Caco-2 (cell line): ENCODE results near the gene BBOF1. TPM values are rescaled to one million over a fixed set of nuclear protein-coding genes. Genes with fewer than 3 reads are reported as not detected.
A peak's percentile ranks its signal among the peaks of the same experiment; 100 is the strongest.

Source experiments
- BruUV-seq: library from RNA; stranded (reverse); fragments of 400-500 nt; replicated peaks from 2 replicates; lab custom pipeline; 2021; lab: Mats Ljungman, UMichigan
- CTCF ChIA-PET: fragments of 300-600 bp; sonication (Branson Sonifier 250); formaldehyde crosslinking; loops from one replicate; lab custom pipeline; 2022; ENCODE audit warnings: antibody characterized with exemption; lab: Charles Lee
- POLR2A ChIA-PET: fragments of 300-600 bp; sonication (Branson Sonifier 250); formaldehyde crosslinking; loops from one replicate; lab custom pipeline; 2022; ENCODE audit warnings: antibody characterized with exemption; lab: Charles Lee
- DNase-seq, 2 experiments: peaks; one replicate each; pipeline versions ENCODE4 v3.0.0 to v3.0.0-alpha.2; 2020 to 2022
- H3K27me3 ChIP-seq: replicated peaks from 2 replicates; pipeline ENCODE4 v1.6.0; 2011; ENCODE audit warnings: low read length; ENCODE audit not compliant: control insufficient read depth, insufficient read depth
- H3K36me3 ChIP-seq: 2 replicates; pipeline ENCODE4 v1.5.1; 2011; ENCODE audit warnings: low read length; ENCODE audit not compliant: control insufficient read depth, insufficient read depth
- H3K4me1 ChIP-seq: fragments of 250-450 bp; sonication (Bioruptor Pico); 2 replicates; pipeline ENCODE4 v1.5.1; 2020; ENCODE audit warnings: mild to moderate bottlenecking
- H3K4me3 ChIP-seq: 2 replicates; pipeline ENCODE4 v1.5.1; 2011; ENCODE audit warnings: low read depth, mild to moderate bottlenecking, control low read depth, low read length
- H3K9me3 ChIP-seq: fragments of 250-450 bp; sonication (Bioruptor Pico); 2 replicates; pipeline ENCODE4 v1.5.1; 2020; ENCODE audit warnings: mild to moderate bottlenecking, moderate library complexity
- H3K27ac Mint-ChIP-seq: one replicate; pipeline ENCODE4 v1.8.0; 2022; ENCODE audit warnings: mixed read lengths; ENCODE audit not compliant: unreplicated experiment
- H3K27me3 Mint-ChIP-seq: one replicate; pipeline ENCODE4 v1.8.0; 2022; ENCODE audit warnings: mixed read lengths; ENCODE audit not compliant: insufficient read depth, unreplicated experiment
- H3K36me3 Mint-ChIP-seq: one replicate; pipeline ENCODE4 v1.8.0; 2022; ENCODE audit warnings: mild to moderate bottlenecking, mixed read lengths; ENCODE audit not compliant: insufficient read depth, unreplicated experiment
- H3K4me1 Mint-ChIP-seq: one replicate; pipeline ENCODE4 v1.8.0; 2022; ENCODE audit warnings: low read depth, mixed read lengths; ENCODE audit not compliant: unreplicated experiment
- H3K4me3 Mint-ChIP-seq: one replicate; pipeline ENCODE4 v1.8.0; 2022; ENCODE audit warnings: mild to moderate bottlenecking, moderate library complexity, mixed read lengths; ENCODE audit not compliant: unreplicated experiment
- H3K9me3 Mint-ChIP-seq: one replicate; pipeline ENCODE4 v1.8.0; 2022; ENCODE audit warnings: mixed read lengths; ENCODE audit not compliant: unreplicated experiment
- CTCF ChIP-seq, 2 experiments: fragments of 200-600 bp in 1 of 2; IDR thresholded peaks; 1 replicate in 1 of 2; 2 replicates in 1 of 2; pipeline versions ENCODE4 v1.5.1 to v1.8.0; 2011 to 2022; ENCODE audit warnings: antibody characterized with exemption in 1 of 2, control low read depth in 1 of 2, inconsistent platforms in 1 of 2, low read depth in 1 of 2, low read length in 1 of 2, mild to moderate bottlenecking in 1 of 2, moderate library complexity in 1 of 2; ENCODE audit not compliant: insufficient read depth in 1 of 2, severe bottlenecking in 1 of 2, unreplicated experiment in 1 of 2
- intact Hi-C: fragments of 100-400 bp; cut with micrococcal nuclease; formaldehyde crosslinking; loops from one replicate; pipeline ENCODE4 v1.10.0; 2022; ENCODE audit not compliant: unreplicated experiment
- total RNA-seq: library from RNA; stranded (reverse); gene quantifications from 2 replicates; pipeline ENCODE4 v1.2.3, GENCODE V29; 2022

BBOF1 gene
- total RNA-seq, 1 experiment from 2014 or later = 0.66 TPM

GRCh38 chr14:74077401-74077800, 58.3 kb downstream of the BBOF1 start:
- ChIA-PET POLR2A (no interaction called here), CTCF (no interaction called here)
- Histone ChIP-seq H3K27me3 (no peaks in the 10 kb centered on the region), H3K4me1 (peaks cover 10% of the 10 kb centered on the region), H3K9me3 (no peaks in the 10 kb centered on the region), H3K36me3 (no peaks in the 10 kb centered on the region; the same call in 1 of the 2 replicates), H3K4me3 (no peak overlapping the region)
- no peak for TF ChIP-seq CTCF (IDR thresholded peaks at IDR 0.05; ENCODE audit: insufficient read depth in 1 of 2, low read depth in 1 of 2, low read length in 1 of 2, severe bottlenecking in 1 of 2, unreplicated experiment in 1 of 2)
- no peak for DNase-seq
- H3K27ac Mint-ChIP-seq = no peak overlapping the region
- H3K4me1 Mint-ChIP-seq = peaks cover 13% of the 10 kb centered on the region
- no peak overlapping the region for H3K4me3 Mint-ChIP-seq
- no peaks in the 10 kb centered on the region for H3K9me3 Mint-ChIP-seq
- H3K27me3 Mint-ChIP-seq = no peaks in the 10 kb centered on the region
- H3K36me3 Mint-ChIP-seq = no peaks in the 10 kb centered on the region
- no TSS peak for BruUV-seq
- intact Hi-C loops = no loop called here

GRCh38 chr14:74080820-74081460, 61.8 kb downstream of the BBOF1 start:
- Mint-ChIP-seq H3K4me1 (peaks cover 13% of the 10 kb centered on the region), H3K9me3 (no peaks in the 10 kb centered on the region), H3K27me3 (no peaks in the 10 kb centered on the region), H3K27ac (peak overlapping the region; percentile 18), H3K36me3 (peaks cover 14% of the 10 kb centered on the region), H3K4me3 (no peak overlapping the region)
- no peak for TF ChIP-seq CTCF (IDR thresholded peaks at IDR 0.05; ENCODE audit: insufficient read depth in 1 of 2, low read depth in 1 of 2, low read length in 1 of 2, severe bottlenecking in 1 of 2, unreplicated experiment in 1 of 2)
- Histone ChIP-seq H3K9me3 (no peaks in the 10 kb centered on the region), H3K4me1 (peaks cover 12% of the 10 kb centered on the region), H3K36me3 (no peaks in the 10 kb centered on the region; the same call in 1 of the 2 replicates), H3K27me3 (no peaks in the 10 kb centered on the region), H3K4me3 (no peak overlapping the region)
- ChIA-PET POLR2A (no interaction called here), CTCF (interaction anchor here (0.7 kb wide), 1 partner anchor 189 kb away, joined by 4 read pairs; no protein-coding TSS in a partner anchor)
- BruUV-seq = no TSS peak
- intact Hi-C loops = no loop called here
- DNase-seq = peak in 1 of 2 experiments; percentile 7

GRCh38 chr14:74081491-74081890, 62.3 kb downstream of the BBOF1 start:
- DNase-seq = no peak
- TF ChIP-seq CTCF (IDR thresholded peaks at IDR 0.05; ENCODE audit: insufficient read depth in 1 of 2, low read depth in 1 of 2, low read length in 1 of 2, severe bottlenecking in 1 of 2, unreplicated experiment in 1 of 2) = no peak
- Histone ChIP-seq H3K27me3 (no peaks in the 10 kb centered on the region), H3K36me3 (no peaks in the 10 kb centered on the region; the same call in 1 of the 2 replicates), H3K9me3 (no peaks in the 10 kb centered on the region), H3K4me3 (no peak overlapping the region), H3K4me1 (peaks cover 14% of the 10 kb centered on the region)
- ChIA-PET POLR2A (no interaction called here), CTCF (no interaction called here)
- Mint-ChIP-seq H3K9me3 (no peaks in the 10 kb centered on the region), H3K27me3 (no peaks in the 10 kb centered on the region), H3K4me1 (peaks cover 13% of the 10 kb centered on the region), H3K36me3 (peaks cover 14% of the 10 kb centered on the region), H3K4me3 (no peak overlapping the region), H3K27ac (no peak overlapping the region)
- intact Hi-C loops = no loop called here
- BruUV-seq = no TSS peak
